C4-2B (cell line): ENCODE measurements around the gene IGFBP4.
A peak's percentile ranks its signal among the peaks of the same experiment; 100 is the strongest.

Experiments
- H3K27ac ChIP-seq: fragments of 450-650 bp; 2 replicates; pipeline ENCODE4 v1.5.1; 2017
- ZFX ChIP-seq: fragments of 450-650 bp; IDR thresholded peaks from 2 replicates; pipeline ENCODE4 v1.6.1; 2017
- TF ChIP-seq, protein P1 (sequence below): fragments of 450-650 bp; conservative IDR thresholded peaks from 2 replicates; pipeline ENCODE4 v1.5.1; 2017; ENCODE audit warnings: mild to moderate bottlenecking

The IGFBP4 gene

DNA sequence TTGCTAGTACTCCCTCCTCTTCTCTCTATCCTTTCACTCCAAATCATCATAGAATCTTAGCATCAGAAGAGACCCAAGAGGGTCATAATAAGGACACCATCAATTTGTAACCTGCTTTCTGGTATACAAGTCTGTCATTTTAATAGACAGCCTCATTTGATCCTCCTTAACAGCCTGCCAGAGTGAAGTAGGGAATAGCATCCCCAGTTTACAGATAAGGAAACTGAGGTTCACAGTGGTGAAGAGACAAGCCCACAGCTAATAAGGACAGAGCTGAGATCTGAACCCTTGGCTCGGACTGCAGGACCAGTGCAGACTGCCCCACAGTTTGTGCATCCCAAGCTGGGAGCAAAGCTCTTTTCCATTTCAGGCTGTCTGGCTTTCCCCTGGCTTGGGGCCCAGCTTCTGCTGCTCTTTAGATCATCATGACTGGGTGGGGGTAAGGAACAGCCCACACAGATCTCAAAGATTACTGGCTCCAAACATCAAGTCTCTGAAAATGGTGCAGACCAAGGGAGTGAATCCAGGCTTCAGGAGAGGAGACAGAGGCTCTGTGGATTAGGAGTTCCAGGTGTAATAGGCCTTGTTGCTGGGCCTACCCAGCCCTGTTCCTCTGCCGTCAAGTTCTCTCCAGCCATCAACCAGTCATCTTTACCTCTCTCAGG, 10.3 kb upstream of the IGFBP4 start:
- H3K27ac ChIP-seq: no peak overlapping the region
- no peak for TF ChIP-seq ZFX
- TF ChIP-seq, protein P1, sequence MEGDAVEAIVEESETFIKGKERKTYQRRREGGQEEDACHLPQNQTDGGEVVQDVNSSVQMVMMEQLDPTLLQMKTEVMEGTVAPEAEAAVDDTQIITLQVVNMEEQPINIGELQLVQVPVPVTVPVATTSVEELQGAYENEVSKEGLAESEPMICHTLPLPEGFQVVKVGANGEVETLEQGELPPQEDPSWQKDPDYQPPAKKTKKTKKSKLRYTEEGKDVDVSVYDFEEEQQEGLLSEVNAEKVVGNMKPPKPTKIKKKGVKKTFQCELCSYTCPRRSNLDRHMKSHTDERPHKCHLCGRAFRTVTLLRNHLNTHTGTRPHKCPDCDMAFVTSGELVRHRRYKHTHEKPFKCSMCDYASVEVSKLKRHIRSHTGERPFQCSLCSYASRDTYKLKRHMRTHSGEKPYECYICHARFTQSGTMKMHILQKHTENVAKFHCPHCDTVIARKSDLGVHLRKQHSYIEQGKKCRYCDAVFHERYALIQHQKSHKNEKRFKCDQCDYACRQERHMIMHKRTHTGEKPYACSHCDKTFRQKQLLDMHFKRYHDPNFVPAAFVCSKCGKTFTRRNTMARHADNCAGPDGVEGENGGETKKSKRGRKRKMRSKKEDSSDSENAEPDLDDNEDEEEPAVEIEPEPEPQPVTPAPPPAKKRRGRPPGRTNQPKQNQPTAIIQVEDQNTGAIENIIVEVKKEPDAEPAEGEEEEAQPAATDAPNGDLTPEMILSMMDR: no peak

- H3K27ac ChIP-seq: no peak overlapping the region
- TF ChIP-seq, protein P1: peak; percentile 68
- no peak for TF ChIP-seq ZFX
These were observed 9.5 kb upstream of the IGFBP4 start for GRCh38 chr17:40433551-40434415.

DNA sequence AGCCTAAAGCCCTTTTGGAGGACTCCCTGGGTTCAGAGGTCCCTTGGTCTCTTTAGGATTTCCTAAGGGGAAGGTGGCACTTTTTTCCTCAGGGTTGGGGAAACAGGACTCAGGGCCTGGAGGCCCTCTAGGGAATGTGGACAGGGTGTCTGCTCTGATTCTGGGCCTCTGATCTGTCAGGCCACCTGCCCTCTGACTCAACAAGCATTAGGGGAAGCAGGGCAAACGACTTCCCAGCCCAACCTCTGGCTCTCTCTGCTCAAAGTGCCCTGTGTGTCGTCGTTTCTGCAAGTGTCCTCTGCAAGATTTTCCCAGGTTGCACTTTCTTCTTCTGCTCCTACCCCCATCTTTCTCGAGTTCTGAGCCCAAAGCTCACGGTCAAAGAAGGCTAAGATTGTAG, 6.6 kb upstream of the IGFBP4 start:
- no peak for TF ChIP-seq ZFX
- TF ChIP-seq, protein P1: no peak
- no peak overlapping the region for H3K27ac ChIP-seq

- no peak overlapping the region for H3K27ac ChIP-seq
- TF ChIP-seq, protein P1: no peak
- no peak for TF ChIP-seq ZFX
These were observed 6.0 kb upstream of the IGFBP4 start for GRCh38 chr17:40437095-40437732.

DNA sequence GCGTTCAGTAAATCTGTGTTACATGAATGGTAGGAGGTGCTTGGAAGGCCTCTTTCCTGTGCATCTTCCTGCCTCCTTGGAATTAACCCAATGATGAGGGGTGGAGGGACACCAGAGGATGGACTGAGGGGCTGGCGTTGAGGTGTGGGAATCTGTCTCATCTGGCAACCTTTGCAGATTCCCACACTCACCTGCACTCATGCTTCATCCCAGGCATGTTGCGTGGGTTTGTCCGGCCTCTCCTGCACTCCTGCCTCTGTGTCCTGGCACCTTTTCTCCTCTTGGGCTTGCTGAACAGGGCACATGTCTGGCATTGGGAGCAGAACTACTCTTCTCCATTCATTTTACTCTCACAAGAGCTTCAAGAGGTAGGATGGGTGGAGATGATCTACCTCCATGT, 3.1 kb upstream of the IGFBP4 start:
- no peak overlapping the region for H3K27ac ChIP-seq
- TF ChIP-seq, protein P1: no peak
- TF ChIP-seq ZFX: no peak

DNA sequence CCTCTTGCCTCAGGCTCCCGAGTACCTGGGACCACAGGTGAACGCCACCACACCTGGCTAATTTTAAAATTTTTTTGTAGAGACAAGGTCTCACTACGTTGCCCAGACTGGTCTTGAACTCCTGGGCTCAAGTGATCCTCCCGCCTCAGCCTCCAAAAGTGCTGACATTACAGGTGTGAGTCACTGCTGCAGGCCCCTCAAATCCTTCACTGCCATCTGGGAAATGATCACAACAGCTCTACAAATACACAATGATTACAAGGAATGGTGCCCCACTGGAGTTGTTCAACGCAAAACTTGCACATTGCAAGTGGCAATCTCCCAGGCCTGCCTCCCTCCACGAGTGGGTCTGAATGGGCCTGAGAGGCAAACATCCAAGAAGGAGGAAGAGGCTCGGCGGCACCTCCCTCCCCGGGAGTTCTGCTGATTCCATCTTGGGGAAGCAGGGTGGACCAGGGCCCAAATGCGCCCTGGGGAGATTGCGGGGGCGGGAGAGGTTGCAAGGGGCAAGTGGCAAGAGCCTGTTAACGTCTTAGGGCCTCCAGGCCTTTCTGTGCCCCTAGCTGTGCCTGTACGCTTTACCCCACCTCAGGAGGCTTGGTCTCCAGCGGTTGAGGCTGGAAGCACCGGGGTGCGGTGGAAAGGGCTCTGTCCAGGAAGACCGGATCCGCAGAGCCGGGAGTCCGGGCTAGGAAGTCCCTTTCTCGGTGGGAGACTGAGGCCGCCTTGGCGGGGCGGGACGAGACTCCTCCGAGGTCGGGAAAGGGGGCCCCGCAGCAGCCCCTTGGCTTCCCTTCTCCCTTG, 656 bp upstream of the IGFBP4 start:
- no peak overlapping the region for H3K27ac ChIP-seq
- TF ChIP-seq, protein P1: no peak
- TF ChIP-seq ZFX: no peak
